Muscle layer of duodenum (tissue), 2 donors: Measurements from ENCODE around the gene CDH12.

ENCODE experiments used
- H3K27ac ChIP-seq: one replicate; pipeline ENCODE4 v1.7.0; 2013; ENCODE audit warnings: mild to moderate bottlenecking, low read length
- H3K27me3 ChIP-seq: one replicate; pipeline ENCODE4 v1.7.0; 2013; ENCODE audit warnings: low read depth, mild to moderate bottlenecking, control low read depth, low read length
- H3K36me3 ChIP-seq, 2 donors: one replicate each; pipeline ENCODE4 v1.7.0; 2013; ENCODE audit warnings: low read length in 2 of 2, control low read depth in 1 of 2, mild to moderate bottlenecking in 1 of 2; ENCODE audit not compliant: insufficient read depth in 2 of 2, control insufficient read depth in 1 of 2
- H3K4me1 ChIP-seq, 2 donors: one replicate each; pipeline ENCODE4 v1.7.0; 2013; ENCODE audit warnings: low read length in 2 of 2, mild to moderate bottlenecking in 2 of 2, control low read depth in 1 of 2, moderate library complexity in 1 of 2; ENCODE audit not compliant: insufficient read depth in 2 of 2, control insufficient read depth in 1 of 2
- H3K4me3 ChIP-seq, 2 donors: one replicate each; pipeline ENCODE4 v1.7.0; 2013; ENCODE audit warnings: low read length in 2 of 2, low read depth in 1 of 2, mild to moderate bottlenecking in 1 of 2
- H3K9me3 ChIP-seq, 2 donors: one replicate each; pipeline ENCODE4 v1.7.0; 2013; ENCODE audit warnings: low read length in 2 of 2, control low read depth in 1 of 2, mild to moderate bottlenecking in 1 of 2; ENCODE audit not compliant: control insufficient read depth in 1 of 2
- donor health status: healthy.

Gene CDH12

DNA sequence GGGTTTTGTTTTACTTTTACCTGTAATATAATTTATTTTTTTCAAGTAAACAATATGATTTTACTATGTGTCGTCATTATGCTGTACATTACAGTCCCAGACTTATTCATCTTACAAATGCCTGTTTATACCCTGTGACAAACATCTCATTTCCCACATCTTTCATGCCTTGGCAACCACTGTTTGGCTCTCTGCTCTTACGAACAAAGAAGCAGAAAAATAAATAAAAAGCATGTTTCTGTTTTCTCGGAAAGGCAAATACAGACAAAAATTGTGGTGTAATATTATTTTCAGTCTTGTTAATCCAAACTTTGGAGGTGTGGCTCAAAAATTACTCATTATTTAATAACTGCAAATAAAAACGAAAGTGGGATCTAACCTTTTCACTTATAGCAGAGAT lies 393.0 kb downstream of the CDH12 start:
- Histone ChIP-seq H3K4me3 (no peak overlapping the region), H3K9me3 (no peaks in the 10 kb centered on the region), H3K27me3 (no peaks in the 10 kb centered on the region), H3K36me3 (no peaks in the 10 kb centered on the region), H3K4me1 (no peaks in the 10 kb centered on the region), H3K27ac (no peak overlapping the region)

GRCh38 chr5:22432905-22433304 lies 420.2 kb downstream of the CDH12 start:
- no peaks in the 10 kb centered on the region for H3K27me3 ChIP-seq
- H3K9me3 ChIP-seq = no peaks in the 10 kb centered on the region
- no peak overlapping the region for H3K4me3 ChIP-seq
- no peak overlapping the region for H3K27ac ChIP-seq
- H3K36me3 ChIP-seq = no peaks in the 10 kb centered on the region
- H3K4me1 ChIP-seq = no peaks in the 10 kb centered on the region

GRCh38 chr5:22431840-22432239 lies 421.3 kb downstream of the CDH12 start:
- no peaks in the 10 kb centered on the region for H3K4me1 ChIP-seq
- H3K4me3 ChIP-seq = no peak overlapping the region
- H3K9me3 ChIP-seq = no peaks in the 10 kb centered on the region
- H3K27me3 ChIP-seq = no peaks in the 10 kb centered on the region
- H3K36me3 ChIP-seq = no peaks in the 10 kb centered on the region
- H3K27ac ChIP-seq = no peak overlapping the region

GRCh38 chr5:22431406-22431805 lies 421.7 kb downstream of the CDH12 start:
- no peaks in the 10 kb centered on the region for H3K9me3 ChIP-seq
- H3K4me1 ChIP-seq = no peaks in the 10 kb centered on the region
- H3K4me3 ChIP-seq = no peak overlapping the region
- no peaks in the 10 kb centered on the region for H3K27me3 ChIP-seq
- no peaks in the 10 kb centered on the region for H3K36me3 ChIP-seq
- no peak overlapping the region for H3K27ac ChIP-seq

DNA sequence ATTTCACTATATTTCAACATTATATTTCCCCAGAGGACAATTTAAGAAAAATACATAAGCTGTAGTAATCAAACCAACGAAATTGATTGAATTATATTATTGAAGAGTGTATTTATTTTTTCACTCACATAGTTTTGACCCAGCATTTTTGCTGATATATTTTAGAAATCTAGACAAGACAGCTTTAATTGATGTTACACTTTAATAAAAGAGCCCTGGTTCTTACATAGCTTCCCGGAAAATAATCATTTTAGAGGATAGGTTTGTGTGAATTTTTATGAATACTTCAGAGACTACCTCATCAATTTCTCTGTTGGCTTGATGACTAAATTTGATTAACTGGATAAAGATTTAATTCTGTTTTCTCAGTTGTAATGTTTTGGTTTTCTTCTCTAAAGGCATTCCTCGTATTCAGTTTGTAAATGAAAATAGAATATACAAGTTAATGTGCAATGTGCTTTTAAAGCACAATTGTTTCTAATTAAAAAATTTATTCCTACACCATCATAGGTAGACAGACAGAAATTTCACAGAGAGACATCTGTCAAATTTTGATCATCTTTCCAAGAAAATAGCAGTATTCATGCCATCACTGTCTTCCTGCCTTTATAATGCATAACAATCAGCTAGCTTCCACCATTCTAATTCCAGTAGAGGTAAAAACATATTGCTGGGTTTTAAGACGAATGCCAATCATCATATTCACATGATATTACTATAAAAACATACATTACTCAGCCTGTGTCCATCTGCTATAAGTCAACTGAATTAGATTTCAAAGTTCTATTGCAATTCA lies 441.4 kb downstream of the CDH12 start:
- Histone ChIP-seq H3K27me3 (no peaks in the 10 kb centered on the region), H3K9me3 (no peaks in the 10 kb centered on the region), H3K36me3 (no peaks in the 10 kb centered on the region), H3K27ac (no peak overlapping the region), H3K4me1 (no peaks in the 10 kb centered on the region), H3K4me3 (no peak overlapping the region)

GRCh38 chr5:22391956-22392355 lies 461.2 kb downstream of the CDH12 start:
- no peaks in the 10 kb centered on the region for H3K36me3 ChIP-seq
- no peak overlapping the region for H3K4me3 ChIP-seq
- no peaks in the 10 kb centered on the region for H3K4me1 ChIP-seq
- H3K9me3 ChIP-seq = no peaks in the 10 kb centered on the region
- no peaks in the 10 kb centered on the region for H3K27me3 ChIP-seq
- H3K27ac ChIP-seq = no peak overlapping the region

GRCh38 chr5:22390888-22391287 lies 462.3 kb downstream of the CDH12 start:
- Histone ChIP-seq H3K27ac (no peak overlapping the region), H3K36me3 (no peaks in the 10 kb centered on the region), H3K27me3 (no peaks in the 10 kb centered on the region), H3K4me3 (no peak overlapping the region), H3K9me3 (no peaks in the 10 kb centered on the region), H3K4me1 (no peaks in the 10 kb centered on the region)

DNA sequence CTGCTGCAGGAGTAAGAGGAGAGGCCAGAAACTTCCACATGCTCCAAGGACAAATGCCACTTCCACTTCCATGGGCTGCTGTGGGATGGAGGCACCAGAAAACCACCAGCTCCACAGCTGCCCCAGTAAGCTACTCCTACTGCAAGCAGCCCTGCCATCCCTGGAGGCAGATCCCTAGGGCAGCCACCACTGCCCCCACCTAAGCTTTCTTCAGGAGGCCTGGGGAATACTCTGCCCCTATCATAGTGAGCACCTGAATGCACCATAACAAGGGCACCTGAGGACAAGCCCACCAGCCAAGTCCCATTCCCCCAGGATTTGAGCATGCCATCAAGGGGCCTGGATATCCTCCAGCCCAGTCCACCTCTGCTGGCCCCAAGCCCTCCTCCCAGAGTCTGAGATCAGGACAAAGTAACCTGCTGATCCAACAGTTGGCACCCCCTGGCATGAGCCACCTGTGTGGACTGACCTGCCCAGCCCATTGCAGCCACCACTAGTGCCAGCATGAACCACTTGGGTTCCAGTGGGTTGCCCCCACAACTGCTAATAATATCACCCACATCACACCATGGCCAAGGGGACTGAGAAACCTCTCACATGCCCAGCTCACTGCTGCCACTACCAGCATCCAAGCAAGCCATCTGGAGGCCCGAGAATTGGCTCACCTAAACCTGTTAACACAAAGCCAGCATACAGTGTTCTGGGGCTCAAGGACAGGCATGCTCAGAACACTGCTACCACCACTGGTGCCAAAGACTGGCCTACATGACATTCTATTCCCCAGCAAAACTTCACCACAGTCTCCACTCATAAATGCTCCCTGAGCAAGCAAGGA lies 480.1 kb downstream of the CDH12 start:
- Histone ChIP-seq H3K27me3 (no peaks in the 10 kb centered on the region), H3K27ac (no peak overlapping the region), H3K4me1 (no peaks in the 10 kb centered on the region), H3K9me3 (no peaks in the 10 kb centered on the region), H3K36me3 (no peaks in the 10 kb centered on the region), H3K4me3 (no peak overlapping the region)

GRCh38 chr5:22372376-22372775 lies 480.8 kb downstream of the CDH12 start:
- H3K9me3 ChIP-seq = no peaks in the 10 kb centered on the region
- no peak overlapping the region for H3K27ac ChIP-seq
- H3K36me3 ChIP-seq = no peaks in the 10 kb centered on the region
- H3K27me3 ChIP-seq = no peaks in the 10 kb centered on the region
- no peaks in the 10 kb centered on the region for H3K4me1 ChIP-seq
- no peak overlapping the region for H3K4me3 ChIP-seq

DNA sequence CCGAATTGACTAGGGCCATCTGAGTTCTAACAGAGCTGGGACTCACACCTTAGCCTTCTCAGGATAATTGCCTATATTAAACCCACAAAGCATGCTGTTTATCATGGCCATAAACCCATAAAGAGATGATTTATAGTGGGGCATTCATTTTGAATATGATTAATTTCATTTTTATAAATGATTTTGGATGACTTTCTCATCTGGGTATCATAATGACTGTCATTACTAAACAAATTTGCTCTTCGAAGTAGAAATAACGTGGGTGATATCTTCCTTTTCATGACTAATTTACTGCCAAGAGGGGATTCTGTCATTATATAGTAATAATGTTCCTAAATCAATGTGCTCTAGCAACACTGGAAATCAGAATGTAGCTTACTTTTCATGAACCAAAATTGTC lies 498.2 kb downstream of the CDH12 start:
- Histone ChIP-seq H3K9me3 (no peaks in the 10 kb centered on the region), H3K27me3 (no peaks in the 10 kb centered on the region), H3K27ac (no peak overlapping the region), H3K4me1 (no peaks in the 10 kb centered on the region), H3K36me3 (no peaks in the 10 kb centered on the region), H3K4me3 (no peak overlapping the region)

DNA sequence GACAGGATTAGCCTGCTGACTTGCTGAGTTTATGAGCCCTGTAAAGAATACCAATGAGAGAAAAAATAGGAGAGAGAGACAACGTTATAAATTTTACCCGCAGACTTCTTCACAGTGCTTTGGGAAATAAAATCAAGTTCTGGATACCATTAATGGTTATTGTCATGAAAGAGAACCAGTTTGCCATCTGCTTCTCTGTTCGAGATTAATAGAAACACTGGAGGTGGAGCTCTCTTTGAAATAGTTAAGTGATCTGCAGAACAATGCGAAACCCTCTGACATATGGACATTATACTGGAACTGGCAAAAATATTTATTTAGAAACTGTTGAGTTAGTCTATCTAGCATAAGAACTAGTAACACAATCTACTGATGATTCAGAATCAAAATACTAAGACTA lies 500.7 kb downstream of the CDH12 start:
- no peaks in the 10 kb centered on the region for H3K36me3 ChIP-seq
- no peaks in the 10 kb centered on the region for H3K4me1 ChIP-seq
- no peaks in the 10 kb centered on the region for H3K9me3 ChIP-seq
- H3K27me3 ChIP-seq = no peaks in the 10 kb centered on the region
- H3K4me3 ChIP-seq = no peak overlapping the region
- no peak overlapping the region for H3K27ac ChIP-seq
